ENCODE results near the gene IRGQ. TPM values are rescaled to one million over a fixed set of nuclear protein-coding genes. Genes with fewer than 3 reads are reported as not detected.

Gene IRGQ
- polyA plus RNA-seq, 1 donor from 2014 or later: 156 TPM

- H2AFZ ChIP-seq (ENCODE audit: low read depth, low read length): peak overlapping the region; percentile 52
- no peaks in the 10 kb centered on the region for H3F3A ChIP-seq (ENCODE audit: insufficient read depth, low read length, poor library complexity, severe bottlenecking)
- no peak for TF ChIP-seq TAF1 (IDR thresholded peaks at IDR 0.05; ENCODE audit: low read depth)
- no peak for TF ChIP-seq EZH2 (IDR thresholded peaks at IDR 0.05; ENCODE audit: borderline replicate concordance, insufficient read depth, low read length, poor library complexity, severe bottlenecking)
- TF ChIP-seq MXI1 (conservative IDR thresholded peaks at IDR 0.05; ENCODE audit: poor library complexity, severe bottlenecking): no peak
- TF ChIP-seq EP300 (conservative IDR thresholded peaks at IDR 0.05; ENCODE audit: poor library complexity, severe bottlenecking): no peak
- no peak for TF ChIP-seq POLR2AphosphoS5 (IDR thresholded peaks at IDR 0.05)
- no peak for TF ChIP-seq SMC3 (conservative IDR thresholded peaks at IDR 0.05; ENCODE audit: poor library complexity)
- TF ChIP-seq RAD21 (conservative IDR thresholded peaks at IDR 0.05): no peak
- TF ChIP-seq REST (IDR thresholded peaks at IDR 0.05; ENCODE audit: borderline replicate concordance): no peak
- no peak for TF ChIP-seq CTCF (IDR thresholded peaks at IDR 0.05; ENCODE audit: poor library complexity, severe bottlenecking)
- no peaks in the 10 kb centered on the region for H3K27me3 ChIP-seq (ENCODE audit: insufficient read depth, low read depth, low read length)
- H3K36me3 ChIP-seq (ENCODE audit: insufficient read depth, low read length): no peaks in the 10 kb centered on the region
- no peak overlapping the region for H3K4me2 ChIP-seq (ENCODE audit: low read length)
- H3K27ac ChIP-seq (ENCODE audit: low read length): peak overlapping the region; percentile 94
- H4K20me1 ChIP-seq (ENCODE audit: insufficient read depth): no peaks in the 10 kb centered on the region
- peak overlapping the region; percentile 99 for H3K4me3 ChIP-seq (ENCODE audit: low read length)
- peaks cover 15% of the 10 kb centered on the region for H3K79me2 ChIP-seq (replicated peaks; ENCODE audit: insufficient read depth, low read length)
- no peaks in the 10 kb centered on the region for H3K9me2 ChIP-seq (ENCODE audit: insufficient read depth, low read length)
- no peaks in the 10 kb centered on the region for H3K9me3 ChIP-seq (ENCODE audit: low read length)
- H3K9ac ChIP-seq (ENCODE audit: low read length): peak overlapping the region; percentile 66
Measured at GRCh38 chr19:43575955-43576878, 19.7 kb downstream of the IRGQ start.

- Histone ChIP-seq H3K36me3 (ENCODE audit: insufficient read depth, low read length) (no peaks in the 10 kb centered on the region), H4K20me1 (ENCODE audit: insufficient read depth) (no peaks in the 10 kb centered on the region), H3K9ac (ENCODE audit: low read length) (peak within 1 kb of the TSS; percentile 96), H2AFZ (ENCODE audit: low read depth, low read length) (peak within 1 kb of the TSS; percentile 96), H3K27ac (ENCODE audit: low read length) (peak within 1 kb of the TSS; percentile 94), H3K79me2 (replicated peaks; ENCODE audit: insufficient read depth, low read length) (peaks cover 15% of the 10 kb centered on the region), H3F3A (ENCODE audit: insufficient read depth, low read length, poor library complexity, severe bottlenecking) (no peaks in the 10 kb centered on the region), H3K4me2 (ENCODE audit: low read length) (peak within 1 kb of the TSS; percentile 82), H3K4me3 (ENCODE audit: low read length) (peak within 1 kb of the TSS; percentile 99), H3K27me3 (ENCODE audit: insufficient read depth, low read depth, low read length) (no peaks in the 10 kb centered on the region), H3K9me3 (ENCODE audit: low read length) (no peaks in the 10 kb centered on the region), H3K9me2 (ENCODE audit: insufficient read depth, low read length) (no peaks in the 10 kb centered on the region)
- TF ChIP-seq REST (IDR thresholded peaks at IDR 0.05; ENCODE audit: borderline replicate concordance): peak; percentile 73
- TF ChIP-seq MXI1 (conservative IDR thresholded peaks at IDR 0.05; ENCODE audit: poor library complexity, severe bottlenecking): peak; percentile 84
- peak; percentile 44 for TF ChIP-seq SMC3 (conservative IDR thresholded peaks at IDR 0.05; ENCODE audit: poor library complexity)
- no peak for TF ChIP-seq CTCF (IDR thresholded peaks at IDR 0.05; ENCODE audit: poor library complexity, severe bottlenecking)
- no peak for TF ChIP-seq EZH2 (IDR thresholded peaks at IDR 0.05; ENCODE audit: borderline replicate concordance, insufficient read depth, low read length, poor library complexity, severe bottlenecking)
- peak; percentile 90 for TF ChIP-seq POLR2AphosphoS5 (IDR thresholded peaks at IDR 0.05)
- peak; percentile 61 for TF ChIP-seq TAF1 (IDR thresholded peaks at IDR 0.05; ENCODE audit: low read depth)
- TF ChIP-seq RAD21 (conservative IDR thresholded peaks at IDR 0.05): peak; percentile 26
- TF ChIP-seq EP300 (conservative IDR thresholded peaks at IDR 0.05; ENCODE audit: poor library complexity, severe bottlenecking): peak; percentile 59
Measured at GRCh38 chr19:43575156-43575950, 20.6 kb downstream of the IRGQ start, which contains the start of the genes PINLYP and XRCC1. Gene PINLYP, plus strand, starts transcription at chr19:43575801. Its CDS starts 1,391 bp downstream, at chr19:43577192. Gene XRCC1, minus strand, starts transcription at chr19:43575527. Its CDS starts 69 bp downstream, at chr19:43575458.
